H9 (cell line): ENCODE results near the gene SRPK3. TPM values are rescaled to one million over a fixed set of nuclear protein-coding genes. Genes with fewer than 3 reads are reported as not detected.

Experiments
- DNase-seq: peaks from one replicate; pipeline ENCODE4 v3.0.0-alpha.2; 2017
- H2AFZ ChIP-seq: one replicate; pipeline ENCODE4 v1.6.1; 2013; ENCODE audit warnings: mild to moderate bottlenecking, low read length, control low read depth, moderate library complexity
- H2AK5ac ChIP-seq: 2 replicates; pipeline ENCODE4 v1.6.1; 2013; ENCODE audit warnings: low read length, control low read depth, mixed read lengths; ENCODE audit not compliant: insufficient read length
- H2BK120ac ChIP-seq: one replicate; pipeline ENCODE4 v1.6.1; 2013; ENCODE audit warnings: low read depth, mild to moderate bottlenecking, low read length, control low read depth, inconsistent platforms; ENCODE audit not compliant: poor library complexity, severe bottlenecking
- H2BK12ac ChIP-seq: 2 replicates; pipeline ENCODE4 v1.6.1; 2013; ENCODE audit warnings: low read length, control low read depth, mixed read lengths, low read depth; ENCODE audit not compliant: insufficient read length
- H2BK15ac ChIP-seq: 2 replicates; pipeline ENCODE4 v1.6.1; 2013; ENCODE audit warnings: low read depth, low read length, control low read depth
- H2BK20ac ChIP-seq: one replicate; pipeline ENCODE4 v1.6.1; 2013; ENCODE audit warnings: low read depth, mild to moderate bottlenecking, low read length, control low read depth, inconsistent platforms; ENCODE audit not compliant: poor library complexity, severe bottlenecking
- H2BK5ac ChIP-seq: 2 replicates; pipeline ENCODE4 v1.6.1; 2013; ENCODE audit warnings: low read length, control low read depth, mixed read lengths; ENCODE audit not compliant: insufficient read length
- H3K14ac ChIP-seq: 2 replicates; pipeline ENCODE4 v1.6.1; 2013; ENCODE audit warnings: low read length, control low read depth; ENCODE audit not compliant: insufficient read depth
- H3K18ac ChIP-seq: 2 replicates; pipeline ENCODE4 v1.6.1; 2013; ENCODE audit warnings: low read depth, mild to moderate bottlenecking, mixed read lengths, low read length, control low read depth; ENCODE audit not compliant: insufficient read length
- H3K23ac ChIP-seq: 2 replicates; pipeline ENCODE4 v1.6.1; 2013; ENCODE audit warnings: low read length, control low read depth, mixed read lengths, low read depth; ENCODE audit not compliant: insufficient read length
- H3K23me2 ChIP-seq: 2 replicates; pipeline ENCODE4 v1.6.1; 2013; ENCODE audit warnings: low read depth, mild to moderate bottlenecking, mixed read lengths, low read length, control low read depth; ENCODE audit not compliant: insufficient read length, poor library complexity, severe bottlenecking
- H3K27ac ChIP-seq: 2 replicates; pipeline ENCODE4 v1.5.1; 2013; ENCODE audit warnings: low read length, control low read depth, mixed read lengths, low read depth; ENCODE audit not compliant: insufficient read length
- H3K27me3 ChIP-seq: 2 replicates; pipeline ENCODE4 v1.6.1; 2013; ENCODE audit warnings: low read length, control low read depth, inconsistent platforms; ENCODE audit not compliant: insufficient read depth
- H3K4ac ChIP-seq: 2 replicates; pipeline ENCODE4 v1.6.1; 2013; ENCODE audit warnings: low read depth, mild to moderate bottlenecking, control low read depth, inconsistent platforms, low read length, moderate library complexity
- H3K4me1 ChIP-seq: 2 replicates; pipeline ENCODE4 v1.6.1; 2013; ENCODE audit warnings: low read length, control low read depth, inconsistent platforms; ENCODE audit not compliant: insufficient read depth
- H3K4me2 ChIP-seq: 2 replicates; pipeline ENCODE4 v1.6.1; 2013; ENCODE audit warnings: low read length, control low read depth, mixed read lengths; ENCODE audit not compliant: insufficient read length, insufficient read depth
- H3K56ac ChIP-seq: 2 replicates; pipeline ENCODE4 v1.6.1; 2013; ENCODE audit warnings: low read depth, mild to moderate bottlenecking, mixed read lengths, low read length, control low read depth; ENCODE audit not compliant: insufficient read length
- H3K79me1 ChIP-seq: 2 replicates; pipeline ENCODE4 v1.6.1; 2013; ENCODE audit warnings: low read depth, mild to moderate bottlenecking, moderate library complexity, low read length, control low read depth, inconsistent platforms; ENCODE audit not compliant: insufficient read depth, poor library complexity, severe bottlenecking
- H3K79me2 ChIP-seq: 2 replicates; pipeline ENCODE4 v1.6.1; 2013; ENCODE audit warnings: low read length, control low read depth, inconsistent platforms; ENCODE audit not compliant: insufficient read depth
- H3K9ac ChIP-seq: 2 replicates; pipeline ENCODE4 v1.6.1; 2013; ENCODE audit warnings: low read length, control low read depth, mixed read lengths; ENCODE audit not compliant: insufficient read length; ENCODE audit errors: extremely low read depth
- H3K9me3 ChIP-seq: one replicate; pipeline ENCODE4 v1.6.1; 2013; ENCODE audit warnings: low read depth, low read length, inconsistent platforms; ENCODE audit not compliant: control insufficient read depth
- H3T11ph ChIP-seq: one replicate; pipeline ENCODE4 v1.6.1; 2013; ENCODE audit warnings: mild to moderate bottlenecking, low read length, control low read depth, inconsistent platforms
- H4K20me1 ChIP-seq: one replicate; pipeline ENCODE4 v1.6.1; 2013; ENCODE audit not compliant: control insufficient read depth, insufficient read length, insufficient read depth
- H4K5ac ChIP-seq: 2 replicates; pipeline ENCODE4 v1.6.1; 2013; ENCODE audit warnings: low read depth, mild to moderate bottlenecking, mixed read lengths, low read length, control low read depth; ENCODE audit not compliant: insufficient read length
- H4K8ac ChIP-seq: replicated peaks from 2 replicates; pipeline ENCODE4 v1.6.1; 2013; ENCODE audit warnings: low read length, control low read depth, mixed read lengths, low read depth; ENCODE audit not compliant: insufficient read length
- H4K91ac ChIP-seq: 2 replicates; pipeline ENCODE4 v1.6.1; 2013; ENCODE audit warnings: low read depth, mild to moderate bottlenecking, moderate library complexity, mixed read lengths, low read length, control low read depth; ENCODE audit not compliant: insufficient read length
- H3K27ac Mint-ChIP-seq, 3 experiments: 2 replicates in 2 of 3; 3 replicates in 1 of 3; pipeline ENCODE4 v1.8.0; 2020 to 2021; ENCODE audit warnings: mixed read lengths in 3 of 3, mild to moderate bottlenecking in 1 of 3, moderate library complexity in 1 of 3
- H3K27me3 Mint-ChIP-seq: 2 replicates; pipeline ENCODE4 v1.8.0; 2021; ENCODE audit warnings: low read depth, mild to moderate bottlenecking, moderate library complexity, mixed read lengths
- H3K36me3 Mint-ChIP-seq, 3 experiments: 2 replicates in 2 of 3; 3 replicates in 1 of 3; pipeline ENCODE4 v1.8.0; 2020 to 2021; ENCODE audit warnings: low read depth in 3 of 3, mixed read lengths in 3 of 3; ENCODE audit not compliant: insufficient read depth in 1 of 3
- H3K4me1 Mint-ChIP-seq, 2 experiments: 2 replicates each; pipeline ENCODE4 v1.8.0; 2020; ENCODE audit warnings: mixed read lengths in 2 of 2
- H3K4me3 Mint-ChIP-seq, 2 experiments: 2 replicates in 1 of 2; 3 replicates in 1 of 2; pipeline ENCODE4 v1.8.0; 2020 to 2021; ENCODE audit warnings: mild to moderate bottlenecking in 2 of 2, mixed read lengths in 2 of 2, moderate library complexity in 1 of 2
- H3K9me3 Mint-ChIP-seq, 2 experiments: 2 replicates in 1 of 2; 3 replicates in 1 of 2; pipeline ENCODE4 v1.8.0; 2020; ENCODE audit warnings: mild to moderate bottlenecking in 2 of 2, mixed read lengths in 2 of 2, moderate library complexity in 1 of 2
- CTCF ChIP-seq: fragments of 200-600 bp; sonication (generic); conservative IDR thresholded peaks from 3 replicates; pipeline ENCODE4 v1.8.0; 2021; ENCODE audit warnings: antibody characterized with exemption, mild to moderate bottlenecking
- WGBS: extraction: QIAGEN DNeasy Blood & Tissue Kit; methylation state at CpG from one replicate; pipeline ENCODE4 v1.1.7; 2013; ENCODE audit warnings: missing lambda C conversion rate, low lambda C conversion rate, mixed read lengths; ENCODE audit not compliant: insufficient read length; ENCODE audit errors: extremely low coverage; 5-methylcytosine and 5-hydroxymethylcytosine counted together
- total RNA-seq: library from RNA; stranded (reverse); gene quantifications from 2 replicates; pipeline ENCODE4 v1.2.1, GENCODE V29; 2021

SRPK3 gene
- total RNA-seq, 1 experiment from 2014 or later = not detected

- H3K23ac ChIP-seq = no peak overlapping the region
- no peak overlapping the region for H2BK120ac ChIP-seq
- no peaks in the 10 kb centered on the region for H3K79me2 ChIP-seq
- H2BK12ac ChIP-seq = no peak overlapping the region
- H3K4me2 ChIP-seq = no peak overlapping the region
- H3K27me3 Mint-ChIP-seq = peaks cover 2% of the 10 kb centered on the region; the same call in 1 of the 2 replicates
- no peak overlapping the region for H3K18ac ChIP-seq
- H3K36me3 Mint-ChIP-seq = peaks cover 12 to 31% (median 17%) of the 10 kb centered on the region in 3 experiments; a peak in 6 of 7 replicates
- no peak overlapping the region for H3K27ac Mint-ChIP-seq
- no peak overlapping the region for H3K56ac ChIP-seq
- peaks cover 8% of the 10 kb centered on the region for H3K9me3 ChIP-seq
- H2BK20ac ChIP-seq = no peak overlapping the region
- H4K8ac ChIP-seq = no peak overlapping the region
- no peak overlapping the region for H2BK15ac ChIP-seq
- no peak overlapping the region for H3K4me3 Mint-ChIP-seq
- no peak overlapping the region for H4K5ac ChIP-seq
- H4K20me1 ChIP-seq = no peaks in the 10 kb centered on the region
- H3K79me1 ChIP-seq = no peaks in the 10 kb centered on the region
- TF ChIP-seq CTCF = no peak
- no peaks in the 10 kb centered on the region for H3K23me2 ChIP-seq
- no peak overlapping the region for H3T11ph ChIP-seq
- no peaks in the 10 kb centered on the region for H3K27me3 ChIP-seq
- H3K4ac ChIP-seq = no peak overlapping the region
- WGBS = no CpG with 5 or more reads among the region's 24 CpGs
- H3K4me1 Mint-ChIP-seq = peaks cover 4 to 8% of the 10 kb centered on the region in 2 experiments
- no peak overlapping the region for H2AK5ac ChIP-seq
- peaks cover 44 to 64% of the 10 kb centered on the region in 2 experiments for H3K9me3 Mint-ChIP-seq
- H4K91ac ChIP-seq = no peak overlapping the region
- no peak overlapping the region for H2AFZ ChIP-seq
- H3K4me1 ChIP-seq = no peaks in the 10 kb centered on the region
- H3K27ac ChIP-seq = no peak overlapping the region
- no peak overlapping the region for H2BK5ac ChIP-seq
- H3K9ac ChIP-seq = no peak overlapping the region
- DNase-seq = no peak
- H3K14ac ChIP-seq = no peak overlapping the region
These were observed 2.7 kb downstream of the SRPK3 start for GRCh38 chrX:153783378-153784013.
